ENCODE data around the gene TBC1D16. TPM values are rescaled to one million over a fixed set of nuclear protein-coding genes. Genes with fewer than 3 reads are reported as not detected.

The TBC1D16 gene
- total and polyA plus RNA-seq, 12 donors: 4.8 to 23.3 (median 17.0) TPM

DNA sequence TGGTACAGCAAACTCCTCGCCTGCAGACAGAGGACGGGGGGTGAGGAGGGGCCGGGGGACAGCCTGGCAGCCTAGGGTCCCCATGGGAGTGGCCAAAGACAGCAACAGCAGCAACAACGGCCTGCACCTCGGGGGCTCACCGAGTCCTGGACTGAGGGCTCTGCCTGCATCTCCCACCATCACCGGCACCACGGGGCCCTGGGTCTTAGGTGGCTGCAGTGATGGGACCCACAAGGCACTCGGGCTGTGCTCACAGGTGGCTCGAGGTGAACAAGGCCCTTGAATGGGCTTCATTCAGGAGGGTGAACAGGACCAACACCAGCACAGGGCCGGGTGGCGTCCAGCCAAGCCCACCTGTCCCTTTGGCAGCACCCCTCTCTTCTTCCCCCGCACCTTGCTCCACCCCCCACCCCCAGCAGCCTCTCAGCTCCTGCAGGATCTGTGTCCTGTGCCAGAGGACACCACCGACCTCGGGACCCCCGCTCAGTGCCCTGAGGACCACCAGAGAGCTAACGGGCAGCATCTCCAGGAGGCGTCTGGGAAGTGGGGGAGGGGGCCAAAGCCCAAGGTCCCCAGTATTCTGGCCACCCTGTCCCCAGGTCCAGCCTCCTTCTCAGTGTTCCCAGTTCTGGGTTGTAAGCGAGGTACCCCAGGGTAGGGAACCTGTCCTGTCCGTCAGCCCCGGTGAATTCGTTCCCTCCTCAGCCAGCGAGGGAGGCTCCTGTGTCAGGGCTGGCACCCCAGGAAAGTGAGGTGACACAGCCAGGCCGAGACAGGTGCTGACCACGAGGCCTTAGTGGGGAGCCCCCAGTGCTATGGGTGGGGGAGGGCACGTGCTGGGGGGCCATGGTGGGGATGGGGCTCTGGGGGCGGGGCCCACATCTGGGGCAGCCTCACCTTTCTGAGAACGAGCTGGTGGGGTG, 94.3 kb downstream of the TBC1D16 start:
- Histone ChIP-seq H3K27ac (no peak overlapping the region), H3K36me3 (peaks cover 0 to 58% (median 6%) of the 10 kb centered on the region in 9 donors), H3K4me3 (no peak overlapping the region), H3K27me3 (no peaks in the 10 kb centered on the region), H3K9me3 (no peaks in the 10 kb centered on the region), H3K4me1 (peaks cover 0 to 18% (median 7%) of the 10 kb centered on the region in 9 donors)
- intact Hi-C loops (cut with DNase I): no loop called here
- ATAC-seq: no peak
- TF ChIP-seq, protein P1, sequence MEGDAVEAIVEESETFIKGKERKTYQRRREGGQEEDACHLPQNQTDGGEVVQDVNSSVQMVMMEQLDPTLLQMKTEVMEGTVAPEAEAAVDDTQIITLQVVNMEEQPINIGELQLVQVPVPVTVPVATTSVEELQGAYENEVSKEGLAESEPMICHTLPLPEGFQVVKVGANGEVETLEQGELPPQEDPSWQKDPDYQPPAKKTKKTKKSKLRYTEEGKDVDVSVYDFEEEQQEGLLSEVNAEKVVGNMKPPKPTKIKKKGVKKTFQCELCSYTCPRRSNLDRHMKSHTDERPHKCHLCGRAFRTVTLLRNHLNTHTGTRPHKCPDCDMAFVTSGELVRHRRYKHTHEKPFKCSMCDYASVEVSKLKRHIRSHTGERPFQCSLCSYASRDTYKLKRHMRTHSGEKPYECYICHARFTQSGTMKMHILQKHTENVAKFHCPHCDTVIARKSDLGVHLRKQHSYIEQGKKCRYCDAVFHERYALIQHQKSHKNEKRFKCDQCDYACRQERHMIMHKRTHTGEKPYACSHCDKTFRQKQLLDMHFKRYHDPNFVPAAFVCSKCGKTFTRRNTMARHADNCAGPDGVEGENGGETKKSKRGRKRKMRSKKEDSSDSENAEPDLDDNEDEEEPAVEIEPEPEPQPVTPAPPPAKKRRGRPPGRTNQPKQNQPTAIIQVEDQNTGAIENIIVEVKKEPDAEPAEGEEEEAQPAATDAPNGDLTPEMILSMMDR (IDR thresholded peaks at IDR 0.05): no peak
- DNase-seq: peak in 1 of 2 donors; percentile 13
- WGBS, 2 donors: 86 to 92% methylated on average over 28 of the region's 28 CpGs

DNA sequence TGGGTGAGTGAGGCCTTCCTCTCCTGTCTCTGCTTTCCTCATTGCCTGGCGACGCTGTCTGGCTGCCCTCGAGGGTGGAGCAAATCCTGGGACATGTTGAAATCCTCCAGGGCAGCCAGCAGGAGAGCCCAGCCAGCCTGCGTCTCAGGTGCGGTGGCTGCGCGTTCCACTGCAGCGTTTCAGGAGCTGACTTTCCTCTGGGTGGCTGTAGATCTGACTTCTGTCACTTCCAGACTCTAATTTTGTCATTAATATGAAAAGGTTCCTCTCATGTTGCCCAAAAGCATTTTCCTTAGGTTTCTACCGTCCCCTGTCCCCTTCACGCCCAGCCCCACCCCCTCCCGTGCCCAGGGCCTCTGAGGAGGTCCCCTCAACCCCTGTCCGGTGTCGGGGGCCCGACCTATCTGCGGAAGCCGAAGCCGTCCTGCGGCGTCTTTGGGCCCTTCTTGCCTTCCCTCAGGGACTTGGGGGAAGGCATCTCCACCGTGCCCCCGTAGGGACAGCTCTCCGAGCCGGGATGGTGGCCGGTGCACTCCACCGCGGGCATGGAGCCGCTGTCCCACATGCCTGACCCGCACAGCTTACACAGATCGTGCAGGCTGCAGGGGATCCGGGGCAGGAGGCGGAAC, 95.1 kb downstream of the TBC1D16 start:
- peak in 1 of 2 donors; percentile 18 for DNase-seq
- WGBS, 2 donors: 93 to 94% methylated on average over 31 of the region's 31 CpGs
- no peak overlapping the region for H3K27ac ChIP-seq
- intact Hi-C loops (cut with DNase I): no loop called here
- H3K27me3 ChIP-seq: no peaks in the 10 kb centered on the region
- TF ChIP-seq, protein P1 (IDR thresholded peaks at IDR 0.05): no peak
- ATAC-seq: no peak
- H3K4me1 ChIP-seq: peaks cover 0 to 18% (median 7%) of the 10 kb centered on the region in 9 donors
- H3K36me3 ChIP-seq: peaks cover 0 to 58% (median 6%) of the 10 kb centered on the region in 9 donors
- no peaks in the 10 kb centered on the region for H3K9me3 ChIP-seq
- no peak overlapping the region for H3K4me3 ChIP-seq

DNA sequence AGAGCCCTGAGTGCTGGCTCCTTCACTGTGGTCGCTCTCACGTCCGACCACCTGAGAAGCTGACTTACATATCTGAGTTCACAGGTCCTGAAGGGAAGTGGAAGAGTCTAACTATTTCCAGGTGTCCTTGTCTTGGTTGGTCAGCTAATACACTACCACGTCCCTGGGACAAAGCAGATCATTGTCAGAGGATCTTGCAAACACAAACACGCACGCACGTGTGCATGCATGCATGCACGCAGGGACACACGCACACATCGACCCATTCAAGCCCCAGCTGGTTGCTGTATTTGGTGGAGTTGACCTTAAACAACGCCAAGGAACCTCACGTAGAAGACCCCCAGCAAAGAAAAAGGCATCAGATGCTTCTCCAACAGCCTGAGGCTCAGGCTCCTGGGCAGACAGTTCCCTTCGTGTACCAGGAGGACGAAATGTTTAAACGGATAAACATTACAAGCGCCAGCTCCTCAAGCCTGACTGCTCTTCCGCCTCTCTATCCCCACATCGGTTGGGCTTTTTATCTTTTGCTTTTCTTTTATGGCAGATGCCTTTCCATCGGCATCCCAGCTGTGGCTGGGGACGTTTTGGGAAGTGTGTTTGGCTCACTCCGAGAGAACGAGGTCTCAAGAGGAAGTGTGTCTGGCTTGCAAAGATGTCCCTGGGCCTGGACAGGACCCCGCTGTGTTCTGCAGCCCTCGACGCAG, 95.8 kb downstream of the TBC1D16 start:
- Histone ChIP-seq H3K9me3 (no peaks in the 10 kb centered on the region), H3K4me1 (peaks cover 0 to 18% (median 7%) of the 10 kb centered on the region in 9 donors), H3K4me3 (no peak overlapping the region), H3K27ac (no peak overlapping the region), H3K27me3 (no peaks in the 10 kb centered on the region), H3K36me3 (peaks cover 0 to 55% (median 6%) of the 10 kb centered on the region in 9 donors)
- no peak for ATAC-seq
- 85 to 86% methylated on average over 25 of the region's 25 CpGs for whole genome bisulfite sequencing, 2 donors
- intact Hi-C loops (cut with DNase I): no loop called here
- TF ChIP-seq, protein P1 (IDR thresholded peaks at IDR 0.05): no peak
- no peak for DNase-seq

DNA sequence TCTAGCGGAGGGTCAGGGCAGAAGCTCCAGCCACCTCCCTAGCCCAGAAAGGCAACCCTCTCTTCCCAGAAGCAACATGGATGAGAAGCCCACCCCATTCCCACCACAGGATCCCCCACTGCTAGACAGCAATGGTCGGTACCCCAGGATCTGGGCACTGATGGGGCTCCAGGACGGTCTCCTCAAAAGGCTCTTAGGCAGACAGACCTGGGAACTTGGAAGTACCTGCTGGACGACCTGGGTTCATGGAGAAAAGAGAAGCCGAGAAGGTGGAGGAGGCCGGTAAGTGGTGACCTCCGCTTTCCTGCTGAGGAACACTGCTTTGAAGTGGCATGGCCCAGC, 96.6 kb downstream of the TBC1D16 start:
- 97% methylated on average over 7 of the region's 7 CpGs for WGBS, 2 donors
- intact Hi-C loops (cut with DNase I): no loop called here
- H3K27me3 ChIP-seq: no peaks in the 10 kb centered on the region
- no peak overlapping the region for H3K4me3 ChIP-seq
- peaks cover 0 to 47% (median 0%) of the 10 kb centered on the region in 9 donors for H3K36me3 ChIP-seq
- DNase-seq (no peak), ATAC-seq (no peak)
- no peak overlapping the region for H3K27ac ChIP-seq
- peaks cover 0 to 21% (median 7%) of the 10 kb centered on the region in 9 donors for H3K4me1 ChIP-seq
- TF ChIP-seq, protein P1 (IDR thresholded peaks at IDR 0.05): no peak
- H3K9me3 ChIP-seq: no peaks in the 10 kb centered on the region
